Neural cell (in vitro differentiated cells): Measurements from ENCODE around the gene RIN3. TPM values are rescaled to one million over a fixed set of nuclear protein-coding genes. Genes with fewer than 3 reads are reported as not detected.
A peak's percentile ranks its signal among the peaks of the same experiment; 100 is the strongest.

Experiments
- H2AFZ ChIP-seq: fragments of 200-600, 300-800 bp; sonication (generic), shearing (Covaris generic); 2 replicates; pipeline ENCODE4 v1.6.0; 2014; ENCODE audit warnings: low read depth, mild to moderate bottlenecking, antibody characterized with exemption, low read length, moderate library complexity
- H3F3A ChIP-seq: fragments of 200-600 bp; shearing (Covaris generic); 2 replicates; pipeline ENCODE4 v1.6.1; 2016; ENCODE audit warnings: mild to moderate bottlenecking, moderate library complexity, mixed read lengths, antibody characterized with exemption, low read length; ENCODE audit not compliant: insufficient read depth, poor library complexity, severe bottlenecking
- H3K27ac ChIP-seq: fragments of 200-600, 300-800 bp; sonication (generic), shearing (Covaris generic); 2 replicates; pipeline ENCODE4 v1.5.1; 2014; ENCODE audit warnings: mild to moderate bottlenecking, low read length, moderate library complexity
- H3K27me3 ChIP-seq: fragments of 300-800, 200-600 bp; sonication (generic), shearing (Covaris generic); 2 replicates; pipeline ENCODE4 v1.6.0; 2014; ENCODE audit warnings: mild to moderate bottlenecking, low read depth, low read length, moderate library complexity; ENCODE audit not compliant: insufficient read depth
- H3K36me3 ChIP-seq: fragments of 300-800, 200-600 bp; sonication (generic), shearing (Covaris generic); 2 replicates; pipeline ENCODE4 v1.5.1; 2014; ENCODE audit warnings: mild to moderate bottlenecking, antibody characterized with exemption, low read length, moderate library complexity; ENCODE audit not compliant: insufficient read depth
- H3K4me2 ChIP-seq: fragments of 300-800, 200-600 bp; sonication (generic), shearing (Covaris generic); 2 replicates; pipeline ENCODE4 v1.6.0; 2014; ENCODE audit warnings: mild to moderate bottlenecking, low read length
- H3K4me3 ChIP-seq: fragments of 300-800, 200-600 bp; sonication (generic), shearing (Covaris generic); 2 replicates; pipeline ENCODE4 v1.5.1; 2014; ENCODE audit warnings: mild to moderate bottlenecking, low read length, moderate library complexity
- H3K79me2 ChIP-seq: fragments of 200-600 bp; shearing (Covaris generic); replicated peaks from 2 replicates; pipeline ENCODE4 v1.6.0; 2014; ENCODE audit warnings: mild to moderate bottlenecking, low read length, moderate library complexity; ENCODE audit not compliant: insufficient read depth
- H3K9ac ChIP-seq: fragments of 300-800, 200-600 bp; sonication (generic), shearing (Covaris generic); 2 replicates; pipeline ENCODE4 v1.6.1; 2016; ENCODE audit warnings: mild to moderate bottlenecking, low read length, mixed read lengths
- H3K9me2 ChIP-seq: fragments of 200-600 bp; shearing (Covaris generic); 2 replicates; pipeline ENCODE4 v1.6.1; 2016; ENCODE audit warnings: mild to moderate bottlenecking, low read length, mixed read lengths; ENCODE audit not compliant: insufficient read depth
- H3K9me3 ChIP-seq: fragments of 200-600, 300-800 bp; sonication (generic), shearing (Covaris generic); 2 replicates; pipeline ENCODE4 v1.6.1; 2016; ENCODE audit warnings: mild to moderate bottlenecking, mixed run types, low read length, moderate library complexity, mixed read lengths
- H4K20me1 ChIP-seq: fragments of 200-600 bp; shearing (Covaris generic); 2 replicates; pipeline ENCODE4 v1.6.1; 2016; ENCODE audit warnings: mild to moderate bottlenecking, mixed run types; ENCODE audit not compliant: insufficient read depth
- EP300 ChIP-seq: fragments of 450-650 bp; conservative IDR thresholded peaks from 2 replicates; pipeline ENCODE4 v1.6.1; 2014; ENCODE audit warnings: antibody characterized with exemption, mild to moderate bottlenecking, moderate library complexity; ENCODE audit not compliant: poor library complexity, severe bottlenecking
- EZH2 ChIP-seq: fragments of 200-600, 300-800 bp; shearing (Covaris generic), sonication (generic); IDR thresholded peaks from 2 replicates; pipeline ENCODE4 v1.6.1; 2014; ENCODE audit warnings: antibody characterized with exemption, low read length, borderline replicate concordance, mild to moderate bottlenecking; ENCODE audit not compliant: insufficient read depth, poor library complexity, severe bottlenecking
- MXI1 ChIP-seq: fragments of 450-650 bp; conservative IDR thresholded peaks from 2 replicates; pipeline ENCODE4 v1.6.1; 2014; ENCODE audit warnings: antibody characterized with exemption, mild to moderate bottlenecking; ENCODE audit not compliant: poor library complexity, severe bottlenecking
- POLR2AphosphoS5 ChIP-seq: IDR thresholded peaks from 2 replicates; pipeline ENCODE4 v1.6.1; 2012
- RAD21 ChIP-seq: fragments of 450-650 bp; conservative IDR thresholded peaks from 2 replicates; pipeline ENCODE4 v1.6.1; 2014; ENCODE audit warnings: antibody characterized with exemption, mild to moderate bottlenecking, moderate library complexity
- SMC3 ChIP-seq: fragments of 450-650 bp; conservative IDR thresholded peaks from 2 replicates; pipeline ENCODE4 v1.6.1; 2014; ENCODE audit warnings: antibody characterized with exemption, mild to moderate bottlenecking, moderate library complexity; ENCODE audit not compliant: poor library complexity
- TAF1 ChIP-seq: IDR thresholded peaks from 2 replicates; pipeline ENCODE4 v1.6.1; 2012; ENCODE audit warnings: low read depth
- polyA plus RNA-seq: library from polyadenylated mRNA; depleted of rRNA; stranded (reverse); fragments of >200 nt; gene quantifications from 2 replicates; pipeline ENCODE4 v1.2.3, GENCODE V29; 2014
- TF ChIP-seq, protein P1 (sequence below): fragments of 450-650 bp; IDR thresholded peaks from 2 replicates; pipeline ENCODE4 v1.5.1; 2014; ENCODE audit warnings: antibody characterized with exemption, mild to moderate bottlenecking, moderate library complexity; ENCODE audit not compliant: poor library complexity, severe bottlenecking
- TF ChIP-seq, protein P2 (sequence below): IDR thresholded peaks from 2 replicates; pipeline ENCODE4 v1.6.1; 2012; ENCODE audit warnings: borderline replicate concordance

RIN3 gene
- polyA plus RNA-seq, 1 donor from 2014 or later, result not detected

DNA sequence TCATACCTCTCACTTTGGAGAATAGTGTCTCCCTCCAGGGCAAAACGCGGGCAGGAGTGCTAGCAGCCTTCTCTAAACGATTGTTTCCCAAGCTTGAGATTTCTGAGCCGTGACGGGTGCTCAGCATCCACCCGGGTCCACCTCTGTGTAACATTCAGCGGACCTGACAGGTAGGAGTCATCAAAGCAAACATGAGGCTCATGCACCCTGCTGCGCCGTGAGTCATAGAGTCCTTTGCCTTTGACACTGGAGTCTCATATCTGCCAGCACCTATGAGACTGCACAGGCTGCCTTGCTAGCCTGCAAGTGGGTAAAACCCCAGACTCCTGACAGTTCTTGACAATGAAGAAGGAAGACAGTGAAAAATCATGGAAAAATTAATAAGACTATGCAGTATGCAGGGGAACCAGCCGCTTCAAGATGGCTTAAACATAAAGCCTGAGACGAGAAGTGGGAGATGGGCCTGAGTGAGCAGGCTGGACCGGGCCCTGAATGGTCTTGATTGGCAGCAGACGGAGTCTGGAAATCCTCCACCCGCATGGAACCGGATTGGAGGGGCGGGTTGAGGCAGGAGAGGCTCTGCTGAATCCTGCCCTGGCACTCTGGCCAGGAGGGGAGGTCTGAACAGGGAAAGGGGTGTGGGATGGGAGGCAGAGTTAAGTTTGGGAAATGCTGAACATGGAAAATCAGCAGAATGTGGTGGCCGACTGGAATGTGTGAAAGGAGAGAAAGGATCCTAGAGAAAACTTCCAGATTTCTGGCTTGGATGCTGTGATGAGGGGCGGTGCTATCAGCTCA is 180.6 kb downstream of the RIN3 start:
- Histone ChIP-seq H3K4me2 (no peak overlapping the region), H3K9me3 (no peaks in the 10 kb centered on the region), H3K9me2 (no peaks in the 10 kb centered on the region), H3K36me3 (no peaks in the 10 kb centered on the region), H2AFZ (no peak overlapping the region), H3K4me3 (no peak overlapping the region), H3K9ac (no peak overlapping the region), H3K27ac (no peak overlapping the region), H3K27me3 (peaks cover 2% of the 10 kb centered on the region), H4K20me1 (no peaks in the 10 kb centered on the region), H3F3A (no peaks in the 10 kb centered on the region), H3K79me2 (no peaks in the 10 kb centered on the region)
- TF ChIP-seq, protein P1, sequence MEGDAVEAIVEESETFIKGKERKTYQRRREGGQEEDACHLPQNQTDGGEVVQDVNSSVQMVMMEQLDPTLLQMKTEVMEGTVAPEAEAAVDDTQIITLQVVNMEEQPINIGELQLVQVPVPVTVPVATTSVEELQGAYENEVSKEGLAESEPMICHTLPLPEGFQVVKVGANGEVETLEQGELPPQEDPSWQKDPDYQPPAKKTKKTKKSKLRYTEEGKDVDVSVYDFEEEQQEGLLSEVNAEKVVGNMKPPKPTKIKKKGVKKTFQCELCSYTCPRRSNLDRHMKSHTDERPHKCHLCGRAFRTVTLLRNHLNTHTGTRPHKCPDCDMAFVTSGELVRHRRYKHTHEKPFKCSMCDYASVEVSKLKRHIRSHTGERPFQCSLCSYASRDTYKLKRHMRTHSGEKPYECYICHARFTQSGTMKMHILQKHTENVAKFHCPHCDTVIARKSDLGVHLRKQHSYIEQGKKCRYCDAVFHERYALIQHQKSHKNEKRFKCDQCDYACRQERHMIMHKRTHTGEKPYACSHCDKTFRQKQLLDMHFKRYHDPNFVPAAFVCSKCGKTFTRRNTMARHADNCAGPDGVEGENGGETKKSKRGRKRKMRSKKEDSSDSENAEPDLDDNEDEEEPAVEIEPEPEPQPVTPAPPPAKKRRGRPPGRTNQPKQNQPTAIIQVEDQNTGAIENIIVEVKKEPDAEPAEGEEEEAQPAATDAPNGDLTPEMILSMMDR, result no peak
- peak; percentile 17 for TF ChIP-seq POLR2AphosphoS5
- TF ChIP-seq MXI1, result no peak
- TF ChIP-seq, protein P2, sequence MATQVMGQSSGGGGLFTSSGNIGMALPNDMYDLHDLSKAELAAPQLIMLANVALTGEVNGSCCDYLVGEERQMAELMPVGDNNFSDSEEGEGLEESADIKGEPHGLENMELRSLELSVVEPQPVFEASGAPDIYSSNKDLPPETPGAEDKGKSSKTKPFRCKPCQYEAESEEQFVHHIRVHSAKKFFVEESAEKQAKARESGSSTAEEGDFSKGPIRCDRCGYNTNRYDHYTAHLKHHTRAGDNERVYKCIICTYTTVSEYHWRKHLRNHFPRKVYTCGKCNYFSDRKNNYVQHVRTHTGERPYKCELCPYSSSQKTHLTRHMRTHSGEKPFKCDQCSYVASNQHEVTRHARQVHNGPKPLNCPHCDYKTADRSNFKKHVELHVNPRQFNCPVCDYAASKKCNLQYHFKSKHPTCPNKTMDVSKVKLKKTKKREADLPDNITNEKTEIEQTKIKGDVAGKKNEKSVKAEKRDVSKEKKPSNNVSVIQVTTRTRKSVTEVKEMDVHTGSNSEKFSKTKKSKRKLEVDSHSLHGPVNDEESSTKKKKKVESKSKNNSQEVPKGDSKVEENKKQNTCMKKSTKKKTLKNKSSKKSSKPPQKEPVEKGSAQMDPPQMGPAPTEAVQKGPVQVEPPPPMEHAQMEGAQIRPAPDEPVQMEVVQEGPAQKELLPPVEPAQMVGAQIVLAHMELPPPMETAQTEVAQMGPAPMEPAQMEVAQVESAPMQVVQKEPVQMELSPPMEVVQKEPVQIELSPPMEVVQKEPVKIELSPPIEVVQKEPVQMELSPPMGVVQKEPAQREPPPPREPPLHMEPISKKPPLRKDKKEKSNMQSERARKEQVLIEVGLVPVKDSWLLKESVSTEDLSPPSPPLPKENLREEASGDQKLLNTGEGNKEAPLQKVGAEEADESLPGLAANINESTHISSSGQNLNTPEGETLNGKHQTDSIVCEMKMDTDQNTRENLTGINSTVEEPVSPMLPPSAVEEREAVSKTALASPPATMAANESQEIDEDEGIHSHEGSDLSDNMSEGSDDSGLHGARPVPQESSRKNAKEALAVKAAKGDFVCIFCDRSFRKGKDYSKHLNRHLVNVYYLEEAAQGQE, result no peak
- no peak for TF ChIP-seq RAD21
- no peak for TF ChIP-seq EZH2
- TF ChIP-seq SMC3, result no peak
- TF ChIP-seq TAF1, result no peak
- TF ChIP-seq EP300, result peak; percentile 20

DNA sequence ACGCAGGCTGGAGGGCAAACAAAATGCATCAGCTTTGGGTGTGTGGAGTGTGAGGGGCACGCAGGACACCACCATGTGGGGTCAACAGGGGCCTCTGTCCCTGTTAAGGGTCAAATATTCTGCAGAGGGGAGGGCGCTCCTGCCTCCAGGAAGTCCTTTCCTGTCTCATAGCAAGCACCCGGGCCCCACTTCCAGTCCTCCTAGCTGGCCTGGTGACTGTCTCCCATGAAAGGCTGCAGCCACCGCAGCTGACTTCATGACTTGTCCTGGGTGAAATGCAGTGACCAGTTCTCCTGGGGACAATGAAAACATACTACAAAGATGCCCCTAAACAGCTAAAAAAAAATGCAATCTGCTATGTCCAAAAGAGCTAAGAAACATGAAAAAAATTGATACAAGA is 181.2 kb downstream of the RIN3 start:
- Histone ChIP-seq H4K20me1 (no peaks in the 10 kb centered on the region), H3K9me2 (no peaks in the 10 kb centered on the region), H3K9me3 (no peaks in the 10 kb centered on the region), H3K27ac (no peak overlapping the region), H3K79me2 (no peaks in the 10 kb centered on the region), H3K4me3 (no peak overlapping the region), H3K4me2 (no peak overlapping the region), H3F3A (no peaks in the 10 kb centered on the region), H3K36me3 (no peaks in the 10 kb centered on the region), H3K9ac (no peak overlapping the region), H2AFZ (no peak overlapping the region), H3K27me3 (no peaks in the 10 kb centered on the region)
- TF ChIP-seq MXI1 (no peak), RAD21 (no peak), TAF1 (no peak)
